GM12878 (cell line): ENCODE results near the gene CTSE.

ENCODE experiments used
- BHLHE40 ChIP-seq, 2 experiments: fragments of 450-650 bp in 1 of 2; IDR thresholded peaks; 2 replicates each; pipeline ENCODE4 v1.6.1; 2011 to 2017; ENCODE audit warnings: low read depth in 2 of 2, borderline replicate concordance in 1 of 2, improper control_type of control experiment in 1 of 2, low read length in 1 of 2, mild to moderate bottlenecking in 1 of 2
- TF ChIP-seq, protein P1 (sequence below): IDR thresholded peaks from 2 replicates; pipeline ENCODE4 v1.6.1; 2011; ENCODE audit warnings: low read depth, low read length, improper control_type of control experiment, borderline replicate concordance

DNA sequence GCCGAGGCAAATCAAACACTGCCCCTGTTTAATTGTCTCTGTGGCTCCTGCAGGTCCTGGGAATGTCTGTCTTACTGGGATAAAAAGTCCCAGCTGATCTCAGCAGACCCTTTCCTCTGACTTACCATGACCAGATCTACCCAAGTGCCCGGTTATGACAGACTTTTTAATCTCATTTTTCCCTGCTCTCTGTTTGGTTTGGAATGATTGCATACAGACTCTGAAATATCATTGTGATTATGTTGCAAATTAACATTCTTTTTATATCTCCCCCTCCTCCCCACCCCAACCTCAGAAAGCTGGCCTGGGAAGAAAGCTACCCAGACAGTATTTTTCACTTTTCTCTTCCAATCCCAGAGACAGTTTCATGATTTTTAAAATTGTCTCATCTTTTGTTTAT is 36.8 kb downstream of the CTSE start:
- TF ChIP-seq BHLHE40 (IDR thresholded peaks at IDR 0.05; ENCODE audit: borderline replicate concordance in 1 of 2, low read depth in 2 of 2, low read length in 1 of 2): no peak
- TF ChIP-seq, protein P1, sequence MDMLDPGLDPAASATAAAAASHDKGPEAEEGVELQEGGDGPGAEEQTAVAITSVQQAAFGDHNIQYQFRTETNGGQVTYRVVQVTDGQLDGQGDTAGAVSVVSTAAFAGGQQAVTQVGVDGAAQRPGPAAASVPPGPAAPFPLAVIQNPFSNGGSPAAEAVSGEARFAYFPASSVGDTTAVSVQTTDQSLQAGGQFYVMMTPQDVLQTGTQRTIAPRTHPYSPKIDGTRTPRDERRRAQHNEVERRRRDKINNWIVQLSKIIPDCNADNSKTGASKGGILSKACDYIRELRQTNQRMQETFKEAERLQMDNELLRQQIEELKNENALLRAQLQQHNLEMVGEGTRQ: no peak
